RKO (cell line): ENCODE data around the gene HELT.
A peak's percentile ranks its signal among the peaks of the same experiment; 100 is the strongest.
"Not testable (repeated sequence)": the region's sequence is repeated elsewhere in the genome, so short reads cannot be mapped to it uniquely, and the experiment has no call there.

Experiments
- DNase-seq: peaks from one replicate; pipeline ENCODE4 v3.0.0-alpha.2; 2016; ENCODE audit warnings: low spot score

The HELT gene

GRCh38 chr4:185036842-185037241 lies 18.6 kb downstream of the HELT start:
- DNase-seq: no peak

GRCh38 chr4:185039508-185040273 lies 21.4 kb downstream of the HELT start:
- peak; percentile 79 for DNase-seq

DNA sequence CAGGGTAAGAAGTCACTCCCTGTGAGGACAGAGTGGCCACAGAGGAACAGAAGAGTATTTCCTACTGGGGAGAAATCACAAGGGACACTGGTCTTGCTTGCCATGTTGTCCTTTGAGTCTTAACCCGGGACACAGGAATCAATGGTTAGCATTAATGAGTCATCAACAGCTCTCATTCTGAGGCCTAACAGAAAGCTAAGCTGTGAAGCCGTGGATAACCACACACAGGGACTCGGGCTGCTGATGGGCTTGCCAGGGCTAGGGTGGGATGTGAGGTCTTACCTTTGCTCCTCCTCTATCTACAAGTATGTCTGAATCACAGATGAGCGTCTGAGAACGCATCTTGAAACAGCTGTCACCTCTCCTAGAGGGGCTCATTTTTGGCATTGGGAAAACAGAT lies 22.2 kb downstream of the HELT start:
- DNase-seq: no peak

DNA sequence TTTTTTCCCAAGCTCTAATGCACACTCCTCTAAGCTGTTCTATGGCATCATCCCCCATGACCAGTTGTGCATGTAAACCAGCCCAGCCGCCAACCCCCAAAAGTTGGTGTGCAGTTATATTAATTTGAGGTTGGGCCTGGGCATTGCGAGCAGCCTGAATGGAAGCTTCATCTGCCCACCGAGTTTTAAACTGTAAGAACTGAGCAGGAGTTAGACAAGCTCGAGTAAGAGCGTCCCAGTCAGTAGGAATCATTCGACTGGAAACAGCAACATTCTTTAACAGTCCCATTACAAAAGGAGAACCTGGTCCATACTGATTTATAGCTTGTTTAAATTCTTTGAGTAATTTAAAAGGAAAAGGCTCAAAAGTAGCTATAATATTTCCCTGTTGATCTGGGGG lies 32.0 kb downstream of the HELT start:
- not testable (repeated sequence) for DNase-seq

DNA sequence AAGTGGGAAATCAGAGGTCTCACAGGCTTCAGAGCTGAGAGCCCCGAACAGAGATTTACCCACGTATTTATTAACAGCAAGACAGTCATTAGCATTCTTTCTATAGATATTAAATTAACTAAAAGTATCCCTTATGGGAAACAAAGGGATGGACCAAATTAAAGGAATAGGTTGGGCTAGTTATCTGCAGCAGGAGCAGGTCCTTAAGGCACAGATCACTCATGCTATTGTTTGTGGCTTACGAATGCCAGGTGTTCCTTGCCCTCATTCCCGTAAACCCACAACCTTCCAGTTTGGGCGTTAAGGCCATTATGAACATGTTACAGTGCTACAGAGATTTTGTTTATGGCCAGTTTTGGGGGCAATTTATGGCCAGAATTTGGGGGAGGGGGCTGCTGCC lies 33.0 kb downstream of the HELT start:
- not testable (repeated sequence) for DNase-seq

DNA sequence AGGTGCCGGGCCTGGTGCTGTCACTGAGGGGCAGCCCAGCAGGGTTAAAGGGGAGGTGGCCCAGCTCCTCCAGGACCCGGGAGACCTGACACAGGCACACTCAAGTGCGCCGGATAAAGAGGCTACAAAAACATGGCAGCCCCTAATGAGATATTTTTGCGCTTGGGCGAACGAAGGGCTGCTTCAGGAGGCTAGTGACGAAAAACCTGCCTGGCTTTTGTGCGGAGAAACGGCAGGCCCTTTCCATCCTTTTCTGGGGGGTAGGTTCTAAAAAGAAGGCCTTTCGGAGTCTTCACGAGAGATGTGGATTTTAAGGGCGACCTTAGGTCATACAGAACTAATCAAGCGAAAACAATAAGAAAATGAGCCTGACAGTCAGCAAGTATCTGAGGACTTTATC lies 35.5 kb downstream of the HELT start:
- no peak for DNase-seq

DNA sequence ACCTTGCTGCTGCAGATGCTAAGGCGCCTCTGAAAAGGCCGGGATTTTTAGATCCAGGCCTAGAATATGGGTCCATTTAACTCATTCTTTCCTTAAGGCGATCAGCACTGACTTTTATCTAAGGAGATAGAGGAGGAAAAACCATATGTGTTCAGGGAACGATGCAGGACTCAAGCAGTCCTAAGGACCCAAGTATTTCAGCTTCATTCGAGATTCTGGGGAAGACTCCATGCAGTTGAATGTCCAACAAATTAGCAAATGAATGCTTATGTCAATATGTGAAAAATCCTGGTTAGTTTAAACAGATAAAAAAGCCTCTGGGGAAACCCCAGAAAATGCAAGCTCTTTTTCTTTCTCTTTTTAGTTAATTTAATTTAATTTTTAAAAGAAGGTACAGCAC lies 36.0 kb downstream of the HELT start:
- no peak for DNase-seq

GRCh38 chr4:185054886-185055285 lies 36.6 kb downstream of the HELT start:
- DNase-seq: no peak

GRCh38 chr4:185061610-185062009 lies 43.3 kb downstream of the HELT start:
- DNase-seq: no peak

- no peak for DNase-seq
Measured at GRCh38 chr4:185062606-185063005, 44.3 kb downstream of the HELT start.

- no peak for DNase-seq
Measured at GRCh38 chr4:185066179-185066578, 47.9 kb downstream of the HELT start.

DNA sequence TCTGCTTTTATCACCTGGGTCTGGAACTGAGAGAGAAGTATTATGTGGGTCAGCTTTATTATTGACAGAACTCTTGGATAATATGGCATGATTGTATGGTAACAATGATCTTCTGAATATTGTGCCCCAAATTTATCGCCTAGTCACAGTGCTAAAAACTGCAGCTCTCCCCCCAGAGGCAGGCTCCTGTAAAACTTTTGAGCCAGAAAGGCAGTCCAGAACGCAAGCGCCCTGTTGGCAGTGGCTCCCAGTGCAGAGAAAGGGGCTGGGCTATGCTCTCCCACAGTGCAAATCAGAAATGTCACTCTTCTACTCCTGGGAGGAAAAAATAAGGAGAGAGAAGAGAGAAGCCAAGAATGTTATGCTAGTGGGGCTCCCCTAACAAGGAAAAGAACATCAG lies 50.5 kb downstream of the HELT start:
- DNase-seq: no peak
